Sigmoid colon (tissue), 7 donors: Measurements from ENCODE around the gene CABYR. TPM values are rescaled to one million over a fixed set of nuclear protein-coding genes. Genes with fewer than 3 reads are reported as not detected.

ENCODE experiments used
- DNase-seq: peaks from one replicate; pipeline ENCODE4 v3.0.0-alpha.2; 2019
- H3K27ac ChIP-seq, 4 donors: fragments of 200-600 bp; sonication (generic); one replicate each; pipeline ENCODE4 v1.5.1; 2016 to 2019; ENCODE audit warnings: mild to moderate bottlenecking in 1 of 4
- H3K27me3 ChIP-seq, 3 donors: fragments of 200-600 bp; sonication (generic); one replicate each; pipeline ENCODE4 v1.5.1; 2019; ENCODE audit warnings: mild to moderate bottlenecking in 1 of 3
- H3K36me3 ChIP-seq, 4 donors: fragments of 200-600 bp; sonication (generic); one replicate each; pipeline ENCODE4 v1.5.1; 2016 to 2019
- H3K4me1 ChIP-seq, 4 donors: fragments of 200-600 bp; sonication (generic); one replicate each; pipeline ENCODE4 v1.5.1; 2017 to 2019
- H3K4me3 ChIP-seq, 4 donors: fragments of 200-600 bp; sonication (generic); one replicate each; pipeline ENCODE4 v1.5.1; 2017 to 2019; ENCODE audit warnings: mild to moderate bottlenecking in 2 of 4, moderate library complexity in 1 of 4
- H3K9me3 ChIP-seq, 4 donors: fragments of 200-600 bp in 3 of 4; sonication (generic) in 3 of 4; one replicate each; pipeline versions ENCODE4 v1.5.1 to v1.6.1; 2013 to 2019
- CTCF ChIP-seq, 4 experiments: fragments of 450-650 bp in 3 of 4; fragments of 200-600 bp in 1 of 4; IDR thresholded peaks; one replicate each; pipeline ENCODE4 v1.5.1; 2016 to 2019; ENCODE audit warnings: antibody characterized with exemption in 4 of 4, mild to moderate bottlenecking in 3 of 4, moderate library complexity in 2 of 4
- EP300 ChIP-seq, 4 donors: sonication (generic); formaldehyde crosslinking; IDR thresholded peaks; one replicate each; pipeline ENCODE4 v1.6.1; 2017; ENCODE audit warnings: antibody characterized with exemption in 4 of 4
- POLR2A ChIP-seq, 2 donors: fragments of 450-650 bp; IDR thresholded peaks; one replicate each; pipeline ENCODE4 v1.6.1; 2016; ENCODE audit warnings: antibody characterized with exemption in 2 of 2, mild to moderate bottlenecking in 2 of 2, moderate library complexity in 2 of 2
- POLR2AphosphoS5 ChIP-seq, 4 donors: sonication (generic); formaldehyde crosslinking; IDR thresholded peaks; one replicate each; pipeline ENCODE4 v1.6.1; 2017; ENCODE audit warnings: antibody characterized with exemption in 4 of 4
- WGBS, 2 donors: extraction: QIAGEN DNeasy Blood & Tissue Kit; methylation state at CpG; one replicate each; pipeline ENCODE4 v1.1.7; 2013; 5-methylcytosine and 5-hydroxymethylcytosine counted together
- intact Hi-C: fragments of 100-400 bp; cut with DNase I; formaldehyde crosslinking; loops from one replicate; pipeline ENCODE4 v1.15.1; 2023
- polyA plus RNA-seq, 3 donors: library from polyadenylated mRNA; stranded (reverse); fragments of 200-250 nt; gene quantifications; one replicate each; pipeline ENCODE4 v1.2.3, GENCODE V29; 2013
- total RNA-seq, 4 donors: library from RNA; depleted of rRNA; stranded (reverse); fragments of >200 nt; gene quantifications; one replicate each; pipeline ENCODE4 v1.1.0, GENCODE V29; 2016
- donor health status: healthy with polysubstance abuse.
- donor health status: Bipolar disorder and iron deficiency.
- donor health status: healthy.

The CABYR gene
- total and polyA plus RNA-seq, 7 donors, result 0.83 to 1.3 (median 1.1) TPM; not detected in 2

GRCh38 chr18:24153397-24153796 is 14.5 kb downstream of the CABYR start:
- no peak for DNase-seq
- no peaks in the 10 kb centered on the region for H3K27me3 ChIP-seq
- no peaks in the 10 kb centered on the region for H3K4me1 ChIP-seq
- TF ChIP-seq CTCF (IDR thresholded peaks at IDR 0.05) (no peak), EP300 (IDR thresholded peaks at IDR 0.05) (no peak), POLR2A (IDR thresholded peaks at IDR 0.05) (no peak), POLR2AphosphoS5 (IDR thresholded peaks at IDR 0.05) (no peak)
- 87 to 93% methylated on average over 3 of the region's 3 CpGs for WGBS, 2 donors
- H3K9me3 ChIP-seq, result no peaks in the 10 kb centered on the region
- no peak overlapping the region for H3K4me3 ChIP-seq
- intact Hi-C loops, result no loop called here
- H3K36me3 ChIP-seq, result peaks cover 0 to 40% (median 2%) of the 10 kb centered on the region in 4 donors
- no peak overlapping the region for H3K27ac ChIP-seq

- DNase-seq, result no peak
- peaks cover 4 to 80% (median 6%) of the 10 kb centered on the region in 4 donors for H3K36me3 ChIP-seq
- intact Hi-C loops, result no loop called here
- 94 to 96% methylated on average over 3 of the region's 3 CpGs for WGBS, 2 donors
- no peaks in the 10 kb centered on the region for H3K9me3 ChIP-seq
- no peak overlapping the region for H3K4me3 ChIP-seq
- no peaks in the 10 kb centered on the region for H3K27me3 ChIP-seq
- no peak overlapping the region for H3K27ac ChIP-seq
- no peak for TF ChIP-seq EP300 (IDR thresholded peaks at IDR 0.05)
- no peak for TF ChIP-seq CTCF (IDR thresholded peaks at IDR 0.05)
- TF ChIP-seq POLR2AphosphoS5 (IDR thresholded peaks at IDR 0.05), result no peak
- TF ChIP-seq POLR2A (IDR thresholded peaks at IDR 0.05), result no peak
- no peaks in the 10 kb centered on the region for H3K4me1 ChIP-seq
Observed at GRCh38 chr18:24157855-24158254, 19.0 kb downstream of the CABYR start.

- intact Hi-C loops, result no loop called here
- Histone ChIP-seq H3K9me3 (no peaks in the 10 kb centered on the region), H3K27ac (no peak overlapping the region), H3K27me3 (no peaks in the 10 kb centered on the region), H3K4me1 (no peaks in the 10 kb centered on the region), H3K4me3 (no peak overlapping the region), H3K36me3 (peaks cover 8 to 88% (median 16%) of the 10 kb centered on the region in 4 donors)
- WGBS, 2 donors, result 94 to 97% methylated on average over 5 of the region's 5 CpGs
- no peak for DNase-seq
- TF ChIP-seq POLR2AphosphoS5 (IDR thresholded peaks at IDR 0.05), result no peak
- TF ChIP-seq EP300 (IDR thresholded peaks at IDR 0.05), result no peak
- no peak for TF ChIP-seq CTCF (IDR thresholded peaks at IDR 0.05)
- no peak for TF ChIP-seq POLR2A (IDR thresholded peaks at IDR 0.05)
Observed at GRCh38 chr18:24160086-24160485, 21.2 kb downstream of the CABYR start.

- WGBS, 2 donors, result 20 to 67% methylated on average over 2 of the region's 2 CpGs
Observed at GRCh38 chr18:24161304-24161703, 22.4 kb downstream of the CABYR start.

More at GRCh38 chr18:24161304-24161703, 22.4 kb downstream of the CABYR start:
- intact Hi-C loops, result no loop called here
- H3K36me3 ChIP-seq, result peaks cover 8 to 89% (median 25%) of the 10 kb centered on the region in 4 donors
- no peak for DNase-seq
- TF ChIP-seq CTCF (IDR thresholded peaks at IDR 0.05) (no peak), POLR2A (IDR thresholded peaks at IDR 0.05) (no peak), EP300 (IDR thresholded peaks at IDR 0.05) (no peak), POLR2AphosphoS5 (IDR thresholded peaks at IDR 0.05) (no peak)
- H3K9me3 ChIP-seq, result no peaks in the 10 kb centered on the region
- H3K4me3 ChIP-seq, result no peak overlapping the region
- H3K27ac ChIP-seq, result no peak overlapping the region
- H3K27me3 ChIP-seq, result no peaks in the 10 kb centered on the region
- no peaks in the 10 kb centered on the region for H3K4me1 ChIP-seq
